ENCODE results near the gene DDX6. TPM values are rescaled to one million over a fixed set of nuclear protein-coding genes. Genes with fewer than 3 reads are reported as not detected.

The DDX6 gene
- total and polyA plus RNA-seq, 2 of the 8 experiments (the other 6 are each of a cell fraction or from before 2014, with no cell fraction given): 29.8 to 181 TPM

DNA sequence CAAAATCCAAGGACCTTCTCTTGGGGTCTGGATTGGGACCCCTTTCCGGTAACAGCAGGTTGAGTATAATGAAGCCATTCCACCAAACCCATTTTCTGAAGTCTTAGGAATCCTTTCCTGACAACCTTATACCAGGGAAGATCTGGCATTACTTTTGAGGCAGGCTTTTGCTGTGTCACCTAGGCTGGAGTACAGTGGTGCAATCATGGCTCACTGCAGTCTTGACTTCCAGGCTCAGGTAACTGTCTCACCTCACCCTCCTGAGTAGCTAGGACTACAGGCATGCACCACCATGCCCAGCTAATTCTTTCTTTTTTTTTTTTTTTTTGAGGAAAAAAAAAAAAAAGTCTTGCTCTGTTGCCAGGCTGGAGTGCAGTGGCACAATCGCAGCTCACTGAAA lies 55.8 kb downstream of the DDX6 start:
- Histone ChIP-seq H3K23ac (ENCODE audit: insufficient read length) (no peak overlapping the region), H3K18ac (ENCODE audit: extremely low read depth, low read length) (no peak overlapping the region), H3K27me3 (replicated peaks in 1 of 4; ENCODE audit: control insufficient read depth in 3 of 4, extremely low read depth in 1 of 4, insufficient read depth in 3 of 4, low read length in 3 of 4) (no peaks in the 10 kb centered on the region), H3K4me2 (ENCODE audit: insufficient read depth in 1 of 2, low read depth in 2 of 2, low read length in 2 of 2) (no peak overlapping the region), H3K4me3 (ENCODE audit: extremely low read depth in 1 of 4, insufficient read depth in 2 of 4, low read depth in 3 of 4, low read length in 4 of 4) (no peak overlapping the region), H3K27ac (ENCODE audit: low read depth, low read length) (no peak overlapping the region), H3K9me3 (ENCODE audit: insufficient read depth in 2 of 2, low read depth in 1 of 2, low read length in 1 of 2) (peaks cover 14% of the 10 kb centered on the region in 2 experiments; a peak in 3 of 4 replicates), H4K20me1 (replicated peaks in 1 of 2; ENCODE audit: control insufficient read depth in 1 of 2, insufficient read depth in 2 of 2, low read length in 2 of 2) (no peaks in the 10 kb centered on the region), H3K4me1 (replicated peaks in 1 of 4; ENCODE audit: control insufficient read depth in 3 of 4, insufficient read depth in 4 of 4, low read length in 3 of 4) (peaks cover 0 to 10% (median 6%) of the 10 kb centered on the region in 4 experiments; a peak in 3 of 7 replicates), H4K8ac (ENCODE audit: extremely low read depth, insufficient read depth, low read length) (no peak overlapping the region; the same call in 1 of the 2 replicates), H2BK15ac (ENCODE audit: low read length) (no peak overlapping the region), H3K14ac (ENCODE audit: insufficient read length) (no peak overlapping the region), H3K36me3 (ENCODE audit: control insufficient read depth in 2 of 4, insufficient read depth in 4 of 4, low read length in 3 of 4) (peaks cover 0 to 34% (median 13%) of the 10 kb centered on the region in 4 experiments; a peak in 5 of 8 replicates), H2BK120ac (replicated peaks; ENCODE audit: low read depth, low read length) (no peak overlapping the region), H2BK12ac (ENCODE audit: low read depth, low read length) (no peak overlapping the region), H3K23me2 (ENCODE audit: low read depth, low read length) (no peaks in the 10 kb centered on the region), H4K91ac (replicated peaks; ENCODE audit: insufficient read length, low read length) (no peak overlapping the region), H3K56ac (replicated peaks; ENCODE audit: insufficient read length, low read depth, low read length) (no peak overlapping the region), H3K79me2 (ENCODE audit: control insufficient read depth in 1 of 2, insufficient read depth in 2 of 2, low read length in 2 of 2) (peaks cover 8 to 54% of the 10 kb centered on the region in 2 experiments), H2BK20ac (ENCODE audit: low read length) (no peak overlapping the region), H3K4ac (replicated peaks; ENCODE audit: insufficient read length, low read depth, low read length) (no peak overlapping the region), H2BK5ac (ENCODE audit: low read depth, low read length) (no peak overlapping the region), H3K9ac (replicated peaks in 1 of 4; ENCODE audit: extremely low read depth in 1 of 4, low read depth in 3 of 4, low read length in 3 of 4) (no peak overlapping the region), H3K79me1 (ENCODE audit: low read depth, low read length) (peaks cover 11% of the 10 kb centered on the region), H2AK5ac (ENCODE audit: low read depth, low read length) (no peak overlapping the region), H4K5ac (ENCODE audit: insufficient read length, low read depth, low read length) (no peak overlapping the region), H2AFZ (ENCODE audit: low read length) (no peak overlapping the region)
- FAIRE-seq: no peak
- ChIA-PET CTCF (ENCODE audit: partially characterized antibody) (interaction anchor here (1.2 kb wide), 1 partner anchor 45 kb away, joined by 7 read pairs; no protein-coding TSS in a partner anchor), POLR2A (ENCODE audit: partially characterized antibody) (interaction anchor here (0.5 to 2.7 kb wide), 9 partner anchors 10 to 119 kb away, joined by 3 to 7 read pairs (median 4); no protein-coding TSS in a partner anchor)
- DNase-seq (ENCODE audit: low read depth in 1 of 2, low spot score in 2 of 2): no peak
- 94% methylated on average over 2 of the region's 2 CpGs; no CpG with 5 or more reads in 1 of the 2 experiments for WGBS, 2 experiments (ENCODE audit: extremely low coverage in 1 of 2, insufficient coverage in 1 of 2, insufficient read length in 1 of 2, insufficient replicate concordance in 2 of 2, low coverage in 1 of 2, low lambda C conversion rate in 2 of 2, missing lambda C conversion rate in 1 of 2)
- no peak for TF ChIP-seq POLR2A (IDR thresholded peaks at IDR 0.05; ENCODE audit: control extremely low read depth in 1 of 2, low read depth in 2 of 2, low read length in 2 of 2)
- TF ChIP-seq EP300 (IDR thresholded peaks at IDR 0.05; ENCODE audit: borderline replicate concordance in 1 of 2, low read depth in 2 of 2, low read length in 2 of 2): no peak
- TF ChIP-seq SP4 (IDR thresholded peaks at IDR 0.05; ENCODE audit: low read length): no peak
- TF ChIP-seq POU5F1 (IDR thresholded peaks at IDR 0.05; ENCODE audit: low read depth, low read length): no peak
- TF ChIP-seq, protein P1, sequence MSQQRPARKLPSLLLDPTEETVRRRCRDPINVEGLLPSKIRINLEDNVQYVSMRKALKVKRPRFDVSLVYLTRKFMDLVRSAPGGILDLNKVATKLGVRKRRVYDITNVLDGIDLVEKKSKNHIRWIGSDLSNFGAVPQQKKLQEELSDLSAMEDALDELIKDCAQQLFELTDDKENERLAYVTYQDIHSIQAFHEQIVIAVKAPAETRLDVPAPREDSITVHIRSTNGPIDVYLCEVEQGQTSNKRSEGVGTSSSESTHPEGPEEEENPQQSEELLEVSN (IDR thresholded peaks at IDR 0.05): no peak
- no peak for TF ChIP-seq ATF2 (IDR thresholded peaks at IDR 0.05; ENCODE audit: low read length)
- TF ChIP-seq KDM1A (IDR thresholded peaks at IDR 0.05; ENCODE audit: borderline replicate concordance, low read length): no peak
- no peak for TF ChIP-seq CTCF (IDR thresholded peaks at IDR 0.05; ENCODE audit: control extremely low read depth in 1 of 3, insufficient read depth in 1 of 3, low read depth in 1 of 3, low read length in 3 of 3)
- TF ChIP-seq HDAC6 (IDR thresholded peaks at IDR 0.05; ENCODE audit: low read depth, low read length): no peak
